Smooth muscle cell (in vitro differentiated cells): ENCODE measurements around the gene ENG. TPM values are rescaled to one million over a fixed set of nuclear protein-coding genes. Genes with fewer than 3 reads are reported as not detected.

Experiments
- DNase-seq: peaks from one replicate; lab custom pipeline; 2025; ENCODE audit not compliant: unreplicated experiment; lab: John Stamatoyannopoulos, UW
- H2AFZ ChIP-seq: fragments of 200-600 bp; sonication (generic); 2 replicates; pipeline ENCODE4 v1.6.0; 2016; ENCODE audit warnings: antibody characterized with exemption, low read depth, mild to moderate bottlenecking
- H3F3A ChIP-seq: fragments of 200-600 bp; sonication (generic); 2 replicates; pipeline ENCODE4 v1.6.0; 2017; ENCODE audit warnings: antibody characterized with exemption, low read depth
- H3K27ac ChIP-seq: fragments of 200-600 bp; sonication (generic); 2 replicates; pipeline ENCODE4 v1.5.1; 2016; ENCODE audit warnings: low read depth, mild to moderate bottlenecking
- H3K27me3 ChIP-seq: fragments of 200-600 bp; sonication (generic); 2 replicates; pipeline ENCODE4 v1.6.1; 2016; ENCODE audit warnings: low read depth, mild to moderate bottlenecking
- H3K36me3 ChIP-seq: fragments of 200-600 bp; sonication (generic); 2 replicates; pipeline ENCODE4 v1.5.1; 2016; ENCODE audit warnings: low read depth
- H3K4me1 ChIP-seq: fragments of 200-600 bp; sonication (generic); 2 replicates; pipeline ENCODE4 v1.5.1; 2016; ENCODE audit warnings: low read depth
- H3K4me2 ChIP-seq: fragments of 200-600 bp; sonication (generic); 2 replicates; pipeline ENCODE4 v1.6.0; 2016; ENCODE audit warnings: mild to moderate bottlenecking
- H3K4me3 ChIP-seq: fragments of 200-600 bp; sonication (generic); 2 replicates; pipeline ENCODE4 v1.5.1; 2016; ENCODE audit warnings: mild to moderate bottlenecking
- H3K79me2 ChIP-seq: fragments of 200-600 bp; sonication (generic); 2 replicates; pipeline ENCODE4 v1.6.0; 2016; ENCODE audit warnings: low read depth, mild to moderate bottlenecking
- H3K9ac ChIP-seq: fragments of 200-600 bp; sonication (generic); 2 replicates; pipeline ENCODE4 v1.6.0; 2016; ENCODE audit warnings: low read depth
- H3K9me3 ChIP-seq: fragments of 200-600 bp; sonication (generic); replicated peaks from 2 replicates; pipeline ENCODE4 v1.5.1; 2016; ENCODE audit warnings: low read depth
- H4K20me1 ChIP-seq: fragments of 200-600 bp; sonication (generic); 2 replicates; pipeline ENCODE4 v1.6.0; 2016; ENCODE audit warnings: low read depth
- CTCF ChIP-seq: fragments of 200-600 bp; sonication (generic); IDR thresholded peaks from 2 replicates; pipeline ENCODE4 v1.5.1; 2017; ENCODE audit warnings: borderline replicate concordance, mild to moderate bottlenecking, antibody characterized with exemption; ENCODE audit not compliant: insufficient read depth, poor library complexity, severe bottlenecking
- WGBS: methylation state at CpG from one replicate; pipeline ENCODE4 v1.1.7; 2016; ENCODE audit warnings: low lambda C conversion rate; 5-methylcytosine and 5-hydroxymethylcytosine counted together
- polyA plus RNA-seq: library from polyadenylated mRNA; unstranded; fragments of >200 nt; fragmentation: Nextera tagmentation; extraction: Ambion mirVana; gene quantifications from 2 replicates; pipeline ENCODE4 v1.2.1, GENCODE V29; 2016
- total RNA-seq: library from RNA; depleted of rRNA; stranded (reverse); fragments of >200 nt; gene quantifications from 2 replicates; pipeline ENCODE4 v1.2.3, GENCODE V29; 2014

Gene ENG
- total and polyA plus RNA-seq, 2 experiments from 2014 or later, result 12.6 to 54.1 TPM

- Histone ChIP-seq H3K36me3 (no peaks in the 10 kb centered on the region), H3F3A (no peaks in the 10 kb centered on the region), H3K9me3 (no peaks in the 10 kb centered on the region), H3K27ac (no peak overlapping the region), H3K4me1 (no peaks in the 10 kb centered on the region), H3K79me2 (no peaks in the 10 kb centered on the region), H3K9ac (no peak overlapping the region), H3K4me3 (no peak overlapping the region), H4K20me1 (no peaks in the 10 kb centered on the region), H3K27me3 (no peaks in the 10 kb centered on the region), H3K4me2 (no peak overlapping the region), H2AFZ (no peak overlapping the region)
- 96% methylated on average over 19 of the region's 19 CpGs for WGBS
- no peak for TF ChIP-seq CTCF
- no peak for DNase-seq
These were observed 41.4 kb downstream of the ENG start for GRCh38 chr9:127812936-127813675.

GRCh38 chr9:127812011-127812410 lies 42.4 kb downstream of the ENG start:
- no peak overlapping the region for H2AFZ ChIP-seq

GRCh38 chr9:127810378-127811187 lies 43.9 kb downstream of the ENG start:
- no peaks in the 10 kb centered on the region for H3K79me2 ChIP-seq
- no peak overlapping the region for H3K27ac ChIP-seq
- DNase-seq, result no peak
- H4K20me1 ChIP-seq, result no peaks in the 10 kb centered on the region
- no peak for TF ChIP-seq CTCF
- no peak overlapping the region for H3K4me3 ChIP-seq
- no peaks in the 10 kb centered on the region for H3K27me3 ChIP-seq
- H3K9me3 ChIP-seq, result no peaks in the 10 kb centered on the region
- WGBS, result 98% methylated on average over 10 of the region's 10 CpGs
- no peak overlapping the region for H2AFZ ChIP-seq
- no peak overlapping the region for H3K9ac ChIP-seq
- H3F3A ChIP-seq, result no peaks in the 10 kb centered on the region
- H3K36me3 ChIP-seq, result no peaks in the 10 kb centered on the region
- H3K4me1 ChIP-seq, result no peaks in the 10 kb centered on the region
- no peak overlapping the region for H3K4me2 ChIP-seq

More at GRCh38 chr9:127812011-127812410, 42.4 kb downstream of the ENG start:
- Histone ChIP-seq H3K9me3 (no peaks in the 10 kb centered on the region), H3K4me1 (no peaks in the 10 kb centered on the region), H3K4me2 (no peak overlapping the region), H3K79me2 (no peaks in the 10 kb centered on the region), H3K9ac (no peak overlapping the region), H3K27ac (no peak overlapping the region), H3K36me3 (no peaks in the 10 kb centered on the region), H3K4me3 (no peak overlapping the region), H3K27me3 (no peaks in the 10 kb centered on the region), H3F3A (no peaks in the 10 kb centered on the region), H4K20me1 (no peaks in the 10 kb centered on the region)
- no peak for DNase-seq
- 98% methylated on average over 6 of the region's 6 CpGs for WGBS
- no peak for TF ChIP-seq CTCF
